Osteocyte (in vitro differentiated cells): ENCODE data around the gene RPRD1A. TPM values are rescaled to one million over a fixed set of nuclear protein-coding genes. Genes with fewer than 3 reads are reported as not detected.
"Not testable (repeated sequence)": the region's sequence is repeated elsewhere in the genome, so short reads cannot be mapped to it uniquely, and the experiment has no call there.

Experiments used
- DNase-seq: peaks from one replicate; pipeline ENCODE4 v3.0.0; 2021; ENCODE audit warnings: mixed read lengths; ENCODE audit not compliant: unreplicated experiment; ENCODE audit errors: extremely low spot score
- H3K27ac Mint-ChIP-seq: one replicate; pipeline ENCODE4 v1.8.0; 2021; ENCODE audit warnings: mild to moderate bottlenecking, mixed read lengths; ENCODE audit not compliant: unreplicated experiment
- H3K27me3 Mint-ChIP-seq: one replicate; pipeline ENCODE4 v1.8.0; 2021; ENCODE audit warnings: mixed read lengths; ENCODE audit not compliant: unreplicated experiment
- H3K36me3 Mint-ChIP-seq: one replicate; pipeline ENCODE4 v1.8.0; 2021; ENCODE audit warnings: mixed read lengths; ENCODE audit not compliant: unreplicated experiment
- H3K4me1 Mint-ChIP-seq: one replicate; pipeline ENCODE4 v1.8.0; 2021; ENCODE audit warnings: mixed read lengths; ENCODE audit not compliant: unreplicated experiment
- H3K4me3 Mint-ChIP-seq: one replicate; pipeline ENCODE4 v1.8.0; 2021; ENCODE audit warnings: mild to moderate bottlenecking, moderate library complexity, mixed read lengths; ENCODE audit not compliant: unreplicated experiment
- H3K9me3 Mint-ChIP-seq: one replicate; pipeline ENCODE4 v1.8.0; 2021; ENCODE audit warnings: mixed read lengths; ENCODE audit not compliant: unreplicated experiment
- CTCF ChIP-seq: fragments of 200-600 bp; sonication (generic); IDR thresholded peaks from 2 replicates; pipeline ENCODE4 v1.5.0; 2021; ENCODE audit warnings: antibody characterized with exemption, mild to moderate bottlenecking, moderate library complexity
- long read RNA-seq: library from polyadenylated mRNA; unstranded; transcript quantifications from one replicate; pipeline ENCODE4 v2.0.0, GENCODE V29; 2021
- total RNA-seq: library from RNA; stranded (reverse); gene quantifications from 2 replicates; pipeline ENCODE4 v1.2.1, GENCODE V29; 2021

Gene RPRD1A
- 34.9 and 41.9 TPM in 2 replicates for total RNA-seq
- long read RNA-seq, full-length matches to known transcripts = 64 of 88 reads
- long read RNA-seq, partial matches to known transcripts = 11 of 88 reads
- long read RNA-seq, other reads (novel, unspliced or antisense) = 13 of 88 reads

GRCh38 chr18:36067055-36067957, at the start of gene RPRD1A:
RPRD1A (minus strand) TSS chr18:36067559; CDS start chr18:36067404, 155 bp downstream.
- TF ChIP-seq CTCF = no peak
- Mint-ChIP-seq H3K4me3 (peak within 1 kb of the TSS; percentile 86), H3K4me1 (peaks cover 27% of the 10 kb centered on the region), H3K9me3 (peaks cover 4% of the 10 kb centered on the region), H3K27ac (peak within 1 kb of the TSS; percentile 88), H3K27me3 (peaks cover 8% of the 10 kb centered on the region), H3K36me3 (peaks cover 4% of the 10 kb centered on the region)
- peak; percentile 98 for DNase-seq

- H3K4me1 Mint-ChIP-seq, DNase-seq, H3K9me3 Mint-ChIP-seq, H3K27ac Mint-ChIP-seq, H3K4me3 Mint-ChIP-seq, H3K27me3 Mint-ChIP-seq: not testable (repeated sequence)
- H3K36me3 Mint-ChIP-seq = peaks cover 45% of the 10 kb centered on the region
These were observed 49.4 kb upstream of the RPRD1A start for GRCh38 chr18:36116771-36117170.

DNA sequence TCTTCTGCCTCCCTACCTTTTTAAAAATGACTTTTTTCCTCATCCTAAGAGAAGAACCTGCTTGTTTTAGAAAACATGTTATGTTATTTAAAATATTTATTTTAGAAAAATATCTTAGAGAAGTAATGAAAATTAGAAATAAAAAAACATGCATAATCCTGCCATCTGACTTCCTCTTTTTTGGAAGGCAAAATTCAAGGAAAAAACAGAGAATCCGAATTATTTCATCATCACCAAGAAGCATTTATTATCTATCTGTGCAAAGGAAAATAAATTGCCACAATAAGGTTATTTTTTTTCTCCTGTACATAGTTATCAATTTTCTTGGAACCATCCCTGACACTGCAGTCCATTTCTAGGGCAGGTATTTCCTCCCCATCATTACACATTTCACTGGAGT, 47.4 kb upstream of the RPRD1A start:
- DNase-seq = no peak
- Mint-ChIP-seq H3K4me3 (no peak overlapping the region), H3K36me3 (peaks cover 46% of the 10 kb centered on the region), H3K27ac (no peak overlapping the region), H3K9me3 (no peaks in the 10 kb centered on the region), H3K27me3 (no peaks in the 10 kb centered on the region), H3K4me1 (no peaks in the 10 kb centered on the region)
- no peak for TF ChIP-seq CTCF

- Mint-ChIP-seq H3K4me1 (no peaks in the 10 kb centered on the region), H3K9me3 (no peaks in the 10 kb centered on the region), H3K27ac (no peak overlapping the region), H3K36me3 (peaks cover 48% of the 10 kb centered on the region), H3K4me3 (no peak overlapping the region), H3K27me3 (no peaks in the 10 kb centered on the region)
- no peak for TF ChIP-seq CTCF
- DNase-seq = no peak
These were observed 46.9 kb upstream of the RPRD1A start for GRCh38 chr18:36114251-36114650.

DNA sequence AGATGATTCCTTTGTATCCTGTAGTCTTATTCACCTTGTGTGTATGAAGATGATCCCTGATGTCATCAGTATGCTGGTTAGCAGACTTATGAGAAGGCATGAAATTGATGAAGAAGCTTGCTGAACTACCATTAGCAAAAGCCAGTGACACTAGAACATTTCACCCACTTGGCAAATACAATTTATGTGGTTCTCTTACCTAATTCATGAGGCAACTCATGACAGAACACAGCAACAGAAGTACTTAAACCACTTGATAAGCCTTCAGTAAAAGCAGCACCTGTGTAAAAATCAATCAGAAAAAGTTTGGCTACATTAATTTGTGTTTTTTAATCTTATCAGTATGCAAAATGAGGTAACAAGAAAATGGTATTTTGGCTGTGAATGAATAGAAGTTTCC, 44.9 kb upstream of the RPRD1A start:
- H3K4me1 Mint-ChIP-seq = no peaks in the 10 kb centered on the region
- no peak overlapping the region for H3K27ac Mint-ChIP-seq
- no peak for DNase-seq
- no peak overlapping the region for H3K4me3 Mint-ChIP-seq
- H3K27me3 Mint-ChIP-seq = no peaks in the 10 kb centered on the region
- no peak for TF ChIP-seq CTCF
- H3K9me3 Mint-ChIP-seq = no peaks in the 10 kb centered on the region
- H3K36me3 Mint-ChIP-seq = peaks cover 59% of the 10 kb centered on the region
